Measurements from ENCODE around the gene ESR1. TPM values are rescaled to one million over a fixed set of nuclear protein-coding genes. Genes with fewer than 3 reads are reported as not detected.

Gene ESR1
- polyA plus RNA-seq, 1 donor (not counting 4 experiments of a cell fraction or from before 2014, with no cell fraction given): 0.22 TPM

DNA sequence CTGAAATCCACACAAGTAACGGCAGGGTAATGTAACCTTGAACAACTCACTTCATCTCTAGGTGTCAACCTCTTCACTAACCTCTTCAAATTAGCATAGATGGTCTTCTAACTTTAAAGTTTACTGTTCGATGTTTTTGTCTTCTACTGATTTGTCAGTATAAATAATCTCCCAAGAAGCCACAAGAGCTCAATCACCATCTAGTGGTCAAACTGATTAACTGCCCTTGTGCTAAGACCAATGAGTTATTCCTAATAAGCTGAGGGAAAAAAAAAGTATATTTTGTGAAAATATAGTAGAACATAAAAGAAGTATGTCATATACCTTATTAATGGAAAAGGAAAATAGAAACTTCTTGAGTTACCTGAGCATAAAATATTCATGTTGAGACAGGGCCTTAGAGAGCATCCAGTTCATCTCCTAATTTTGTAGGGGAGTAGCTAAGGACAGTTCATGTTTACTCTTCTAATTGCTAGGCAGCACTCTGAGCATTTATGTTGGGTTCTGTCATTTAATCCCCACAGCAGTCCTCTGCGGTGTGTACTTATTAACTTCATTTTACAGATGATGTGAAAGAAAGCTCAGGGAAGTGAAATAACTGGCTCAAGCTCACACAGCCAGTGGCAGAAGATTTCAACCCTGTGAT, 317.1 kb downstream of the ESR1 start:
- Histone ChIP-seq H3K9me3 (ENCODE audit: control insufficient read depth, low read depth, low read length) (no peaks in the 10 kb centered on the region), H3K9ac (ENCODE audit: control insufficient read depth, extremely low read depth, insufficient read depth, low read length) (no peak overlapping the region), H3K9me1 (ENCODE audit: control insufficient read depth, extremely low read depth, insufficient read depth, low read length) (no peaks in the 10 kb centered on the region), H2AFZ (ENCODE audit: control insufficient read depth, low read length) (peak overlapping the region; percentile 65), H3K4me1 (ENCODE audit: control insufficient read depth, extremely low read depth, insufficient read depth, low read length) (peaks cover 22% of the 10 kb centered on the region), H3K4me3 (ENCODE audit: control insufficient read depth in 2 of 3, extremely low read depth in 1 of 3, insufficient read depth in 2 of 3, low read depth in 1 of 3, low read length in 3 of 3) (no peak overlapping the region), H3K79me2 (ENCODE audit: control insufficient read depth, insufficient read depth, low read length) (no peaks in the 10 kb centered on the region), H3K27me3 (ENCODE audit: control insufficient read depth, extremely low read depth, insufficient read depth, low read length) (no peaks in the 10 kb centered on the region), H3K27ac (ENCODE audit: control insufficient read depth, insufficient read depth, low read length) (no peak overlapping the region), H4K20me1 (ENCODE audit: control insufficient read depth, extremely low read depth, insufficient read depth, low read length) (no peaks in the 10 kb centered on the region), H3K36me3 (ENCODE audit: control insufficient read depth in 2 of 2, extremely low read depth in 1 of 2, insufficient read depth in 2 of 2, low read length in 2 of 2) (no peaks in the 10 kb centered on the region), H3K4me2 (ENCODE audit: control insufficient read depth, extremely low read depth, insufficient read depth, low read depth, low read length) (no peak overlapping the region)
- TF ChIP-seq, protein P1, sequence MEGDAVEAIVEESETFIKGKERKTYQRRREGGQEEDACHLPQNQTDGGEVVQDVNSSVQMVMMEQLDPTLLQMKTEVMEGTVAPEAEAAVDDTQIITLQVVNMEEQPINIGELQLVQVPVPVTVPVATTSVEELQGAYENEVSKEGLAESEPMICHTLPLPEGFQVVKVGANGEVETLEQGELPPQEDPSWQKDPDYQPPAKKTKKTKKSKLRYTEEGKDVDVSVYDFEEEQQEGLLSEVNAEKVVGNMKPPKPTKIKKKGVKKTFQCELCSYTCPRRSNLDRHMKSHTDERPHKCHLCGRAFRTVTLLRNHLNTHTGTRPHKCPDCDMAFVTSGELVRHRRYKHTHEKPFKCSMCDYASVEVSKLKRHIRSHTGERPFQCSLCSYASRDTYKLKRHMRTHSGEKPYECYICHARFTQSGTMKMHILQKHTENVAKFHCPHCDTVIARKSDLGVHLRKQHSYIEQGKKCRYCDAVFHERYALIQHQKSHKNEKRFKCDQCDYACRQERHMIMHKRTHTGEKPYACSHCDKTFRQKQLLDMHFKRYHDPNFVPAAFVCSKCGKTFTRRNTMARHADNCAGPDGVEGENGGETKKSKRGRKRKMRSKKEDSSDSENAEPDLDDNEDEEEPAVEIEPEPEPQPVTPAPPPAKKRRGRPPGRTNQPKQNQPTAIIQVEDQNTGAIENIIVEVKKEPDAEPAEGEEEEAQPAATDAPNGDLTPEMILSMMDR (optimal IDR thresholded peaks at IDR 0.05 in 1 of 3, IDR thresholded peaks at IDR 0.05 in 1 of 3, conservative IDR thresholded peaks at IDR 0.05 in 1 of 3; ENCODE audit: extremely low read depth in 1 of 3, insufficient read depth in 2 of 3, low read length in 3 of 3): peak in 2 of 3 experiments; percentile 53 to 71
- TF ChIP-seq EZH2 (IDR thresholded peaks at IDR 0.05; ENCODE audit: low read length): no peak
- DNase-seq (ENCODE audit: low read depth, low spot score) (no peak), FAIRE-seq (no peak)
- dilution Hi-C loops (cut with MboI; ENCODE audit: extremely low pct_ligation_motif_present, low sequenced_read_pairs): no loop called here

DNA sequence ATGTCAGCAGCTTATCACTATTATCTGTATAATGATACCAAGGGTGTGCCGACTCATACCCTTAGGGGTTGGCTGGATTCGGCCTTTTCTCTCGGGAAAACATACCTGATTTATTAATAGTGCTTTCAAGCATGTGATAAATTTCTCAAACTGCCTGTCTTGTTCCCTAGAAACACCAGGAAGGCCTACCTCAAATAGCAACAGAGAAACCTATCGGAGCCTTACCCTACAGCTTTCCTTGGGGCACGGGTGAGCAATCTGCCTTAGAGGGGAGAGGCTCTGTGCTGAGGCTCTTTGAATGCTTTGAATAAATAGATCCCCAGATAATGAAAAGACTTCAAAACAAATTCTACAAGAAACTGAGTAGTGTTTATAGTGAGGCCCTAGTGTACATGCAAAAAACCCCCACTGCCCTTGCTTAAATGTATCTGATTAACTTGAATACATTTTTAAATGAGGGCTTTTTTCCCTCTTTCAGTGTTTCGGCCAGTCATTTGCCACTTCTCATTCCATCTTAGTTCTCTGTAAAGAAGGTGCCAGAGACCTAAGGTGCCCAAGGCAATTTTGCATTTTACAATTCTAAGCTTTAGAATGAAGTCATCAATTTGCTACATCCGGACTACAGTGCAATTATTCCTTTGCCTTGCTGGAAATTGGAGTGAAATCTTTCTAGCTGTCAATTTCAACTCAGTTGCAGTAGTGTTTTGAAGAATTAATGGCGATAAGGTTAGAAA, 320.1 kb downstream of the ESR1 start:
- H3K9me3 ChIP-seq (ENCODE audit: control insufficient read depth, low read depth, low read length): no peaks in the 10 kb centered on the region
- no peaks in the 10 kb centered on the region for H3K9me1 ChIP-seq (ENCODE audit: control insufficient read depth, extremely low read depth, insufficient read depth, low read length)
- FAIRE-seq: peak; percentile 68
- peak overlapping the region; percentile 50 for H2AFZ ChIP-seq (ENCODE audit: control insufficient read depth, low read length)
- no peak overlapping the region for H3K4me3 ChIP-seq (ENCODE audit: control insufficient read depth in 2 of 3, extremely low read depth in 1 of 3, insufficient read depth in 2 of 3, low read depth in 1 of 3, low read length in 3 of 3)
- peaks cover 35% of the 10 kb centered on the region for H3K4me1 ChIP-seq (ENCODE audit: control insufficient read depth, extremely low read depth, insufficient read depth, low read length)
- H4K20me1 ChIP-seq (ENCODE audit: control insufficient read depth, extremely low read depth, insufficient read depth, low read length): no peaks in the 10 kb centered on the region
- H3K9ac ChIP-seq (ENCODE audit: control insufficient read depth, extremely low read depth, insufficient read depth, low read length): peak overlapping the region; percentile 42
- H3K79me2 ChIP-seq (ENCODE audit: control insufficient read depth, insufficient read depth, low read length): no peaks in the 10 kb centered on the region
- no peak for DNase-seq (ENCODE audit: low read depth, low spot score)
- no peaks in the 10 kb centered on the region for H3K36me3 ChIP-seq (ENCODE audit: control insufficient read depth in 2 of 2, extremely low read depth in 1 of 2, insufficient read depth in 2 of 2, low read length in 2 of 2)
- TF ChIP-seq, protein P1 (optimal IDR thresholded peaks at IDR 0.05 in 1 of 3, IDR thresholded peaks at IDR 0.05 in 1 of 3, conservative IDR thresholded peaks at IDR 0.05 in 1 of 3; ENCODE audit: extremely low read depth in 1 of 3, insufficient read depth in 2 of 3, low read length in 3 of 3): no peak
- no peak for TF ChIP-seq EZH2 (IDR thresholded peaks at IDR 0.05; ENCODE audit: low read length)
- peak overlapping the region; percentile 77 for H3K27ac ChIP-seq (ENCODE audit: control insufficient read depth, insufficient read depth, low read length)
- dilution Hi-C loops (cut with MboI; ENCODE audit: extremely low pct_ligation_motif_present, low sequenced_read_pairs): no loop called here
- no peaks in the 10 kb centered on the region for H3K27me3 ChIP-seq (ENCODE audit: control insufficient read depth, extremely low read depth, insufficient read depth, low read length)
- peak overlapping the region; percentile 47 for H3K4me2 ChIP-seq (ENCODE audit: control insufficient read depth, extremely low read depth, insufficient read depth, low read depth, low read length)

All from keratinocyte (primary cell).